T-helper 2 cell treated with Interferon-gamma antibody and Interleukin-4, amounts not matched to agents 100 ng/mL and 5 ng/mL, for 36 hours (primary cell): ENCODE results near the gene ZNF318. TPM values are rescaled to one million over a fixed set of nuclear protein-coding genes. Genes with fewer than 3 reads are reported as not detected.
"Not testable (repeated sequence)": the region's sequence is repeated elsewhere in the genome, so short reads cannot be mapped to it uniquely, and the experiment has no call there.

Experiments used
- intact Hi-C: fragments of 100-400 bp; cut with micrococcal nuclease; formaldehyde crosslinking; loops from one replicate; pipeline ENCODE4 v1.15.1; 2023
- total RNA-seq: library from RNA; stranded (reverse); gene quantifications from 2 replicates; pipeline ENCODE4 v1.2.3, GENCODE V29; 2022

ZNF318 gene
- total RNA-seq, 1 donor from 2014 or later, result 12.1 TPM

- intact Hi-C loops, result no loop called here
Measured at GRCh38 chr6:43336382-43336781, 33.1 kb downstream of the ZNF318 start.

- intact Hi-C loops, result no loop called here
Measured at GRCh38 chr6:43335469-43335868, 34.0 kb downstream of the ZNF318 start.

GRCh38 chr6:43334466-43335095 lies 34.9 kb downstream of the ZNF318 start:
- intact Hi-C loops, result no loop called here

- intact Hi-C loops, result no loop called here
Measured at GRCh38 chr6:43331891-43332290, 37.6 kb downstream of the ZNF318 start.

GRCh38 chr6:43331470-43331869 lies 38.0 kb downstream of the ZNF318 start:
- intact Hi-C loops, result no loop called here

- intact Hi-C loops, result no loop called here
Measured at GRCh38 chr6:43328528-43328927, 40.9 kb downstream of the ZNF318 start.

- intact Hi-C loops, result no loop called here
Measured at GRCh38 chr6:43325876-43326275, 43.6 kb downstream of the ZNF318 start.

- intact Hi-C loops, result no loop called here
Measured at GRCh38 chr6:43318011-43318410, 51.4 kb downstream of the ZNF318 start.

GRCh38 chr6:43313813-43314212 lies 55.6 kb downstream of the ZNF318 start:
- intact Hi-C loops, result no loop called here

- intact Hi-C loops, result no loop called here
Measured at GRCh38 chr6:43311666-43312065, 57.8 kb downstream of the ZNF318 start.

GRCh38 chr6:43310624-43311023 lies 58.8 kb downstream of the ZNF318 start:
- intact Hi-C loops, result no loop called here

- intact Hi-C loops, result no loop called here
Measured at GRCh38 chr6:43310134-43310533, 59.3 kb downstream of the ZNF318 start.

- intact Hi-C loops, result no loop called here
Measured at GRCh38 chr6:43308990-43309477, 60.4 kb downstream of the ZNF318 start.

- intact Hi-C loops, result no loop called here
Measured at GRCh38 chr6:43308101-43308989, 61.1 kb downstream of the ZNF318 start, which contains the start of gene CRIP3. Gene CRIP3 (minus strand): TSS chr6:43308826. CDS start chr6:43308792, 34 bp downstream.

GRCh38 chr6:43307451-43308100 lies 61.9 kb downstream of the ZNF318 start:
- intact Hi-C loops, result no loop called here

GRCh38 chr6:43306086-43306485 lies 63.4 kb downstream of the ZNF318 start:
- intact Hi-C loops, result no loop called here

- intact Hi-C loops, result no loop called here
Measured at GRCh38 chr6:43304882-43305281, 64.6 kb downstream of the ZNF318 start.

GRCh38 chr6:43304361-43304760 lies 65.1 kb downstream of the ZNF318 start:
- intact Hi-C loops, result no loop called here

- intact Hi-C loops, result no loop called here
Measured at GRCh38 chr6:43303751-43304331, 65.6 kb downstream of the ZNF318 start.

- intact Hi-C loops, result not testable (repeated sequence)
Measured at GRCh38 chr6:43303006-43303405, 66.4 kb downstream of the ZNF318 start.

- intact Hi-C loops, result no loop called here
Measured at GRCh38 chr6:43302126-43302525, 67.3 kb downstream of the ZNF318 start.
